Uterus (tissue), 4 donors: ENCODE measurements around the gene PPP2R2D. TPM values are rescaled to one million over a fixed set of nuclear protein-coding genes. Genes with fewer than 3 reads are reported as not detected.

Experiments used
- DNase-seq, 2 donors: peaks; one replicate each; pipeline ENCODE4 v3.0.0-alpha.2; 2019 to 2020
- H3K27ac ChIP-seq, 2 donors: fragments of 200-600 bp; sonication (generic); 1 replicate in 1 of 2; 2 replicates in 1 of 2; pipeline ENCODE4 v1.5.1; 2016 to 2018
- H3K27me3 ChIP-seq, 2 donors: fragments of 200-600 bp; sonication (generic); one replicate each; pipeline ENCODE4 v1.5.1; 2018 to 2019; ENCODE audit warnings: control low read depth in 1 of 2
- H3K36me3 ChIP-seq, 2 donors: fragments of 200-600 bp; sonication (generic); one replicate each; pipeline ENCODE4 v1.5.1; 2019; ENCODE audit warnings: control low read depth in 1 of 2
- H3K4me1 ChIP-seq, 2 donors: fragments of 200-600 bp; sonication (generic); one replicate each; pipeline ENCODE4 v1.5.1; 2018 to 2019; ENCODE audit warnings: control low read depth in 1 of 2
- H3K4me3 ChIP-seq, 2 donors: fragments of 200-600 bp; sonication (generic); 1 replicate in 1 of 2; 2 replicates in 1 of 2; pipeline ENCODE4 v1.5.1; 2018 to 2019; ENCODE audit warnings: mild to moderate bottlenecking in 1 of 2
- H3K9me3 ChIP-seq, 2 donors: fragments of 200-600 bp; sonication (generic); one replicate each; pipeline ENCODE4 v1.5.1; 2019; ENCODE audit warnings: control low read depth in 1 of 2
- CTCF ChIP-seq, 4 experiments: fragments of 200-600 bp in 2 of 4; fragments of 450-650 bp in 2 of 4; sonication (generic) in 2 of 4; IDR thresholded peaks; one replicate each; pipeline ENCODE4 v1.5.1; 2016 to 2019; ENCODE audit warnings: antibody characterized with exemption in 4 of 4, mild to moderate bottlenecking in 2 of 4, moderate library complexity in 1 of 4
- POLR2A ChIP-seq, 2 donors: fragments of 450-650 bp; IDR thresholded peaks; one replicate each; pipeline ENCODE4 v1.6.1; 2016; ENCODE audit warnings: antibody characterized with exemption in 2 of 2, mild to moderate bottlenecking in 1 of 2, moderate library complexity in 1 of 2
- intact Hi-C: fragments of 100-400 bp; cut with DNase I; formaldehyde crosslinking; loops from one replicate; pipeline ENCODE4 v1.15.1; 2023; ENCODE audit warnings: low total_unique reads
- total RNA-seq, 4 donors: library from RNA; depleted of rRNA in 3 of 4; stranded (reverse); fragments of >200 nt in 3 of 4; gene quantifications; one replicate each; pipeline versions ENCODE4 v1.1.0 to v1.2.4, GENCODE V29; 2014 to 2023
- donor health status: DM: yes; HTN: yes; CAD: no.

PPP2R2D gene
- total RNA-seq, 4 donors from 2014 or later, result 21.2 to 43.2 (median 36.3) TPM

- Histone ChIP-seq H3K9me3 (no peaks in the 10 kb centered on the region), H3K4me1 (no peaks in the 10 kb centered on the region), H3K27me3 (no peaks in the 10 kb centered on the region), H3K4me3 (no peak overlapping the region), H3K36me3 (no peaks in the 10 kb centered on the region), H3K27ac (no peak overlapping the region)
- TF ChIP-seq CTCF (IDR thresholded peaks at IDR 0.05) (no peak), POLR2A (IDR thresholded peaks at IDR 0.05) (no peak)
- intact Hi-C loops, result no loop called here
- DNase-seq, result no peak
Measured at GRCh38 chr10:131944412-131944811, 43.6 kb downstream of the PPP2R2D start.

- intact Hi-C loops, result no loop called here
Measured at GRCh38 chr10:131944976-131945695, 44.3 kb downstream of the PPP2R2D start.

GRCh38 chr10:131946321-131946751 lies 45.5 kb downstream of the PPP2R2D start:
- no peak for DNase-seq
- H3K36me3 ChIP-seq, result no peaks in the 10 kb centered on the region
- H3K27ac ChIP-seq, result peak overlapping the region in 1 of 2 donors; percentile 22

More at GRCh38 chr10:131944976-131945695, 44.3 kb downstream of the PPP2R2D start:
- H3K9me3 ChIP-seq, result no peaks in the 10 kb centered on the region
- DNase-seq, result no peak
- no peak overlapping the region for H3K4me3 ChIP-seq
- no peak overlapping the region for H3K27ac ChIP-seq
- H3K4me1 ChIP-seq, result no peaks in the 10 kb centered on the region
- H3K36me3 ChIP-seq, result no peaks in the 10 kb centered on the region
- TF ChIP-seq CTCF (IDR thresholded peaks at IDR 0.05) (no peak), POLR2A (IDR thresholded peaks at IDR 0.05) (no peak)
- H3K27me3 ChIP-seq, result no peaks in the 10 kb centered on the region

DNA sequence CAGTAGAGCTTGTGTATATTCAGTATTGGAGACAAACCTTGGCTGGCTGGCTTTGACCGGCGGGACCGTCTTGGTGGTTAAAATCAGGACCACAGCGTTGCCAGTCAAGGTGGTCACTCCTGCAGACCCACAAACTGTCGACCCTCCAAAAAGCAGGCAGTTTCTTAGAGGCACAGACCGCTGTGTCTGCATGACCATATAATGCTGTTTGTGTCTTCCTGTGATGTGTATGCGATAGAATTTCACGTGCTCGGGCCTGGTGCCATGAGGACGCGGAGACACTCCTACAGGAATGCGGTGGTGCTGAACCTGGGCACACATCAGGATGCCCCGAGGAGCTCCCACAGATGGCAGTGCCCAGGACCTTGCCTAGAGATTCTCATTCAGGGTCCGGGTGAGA lies 46.1 kb downstream of the PPP2R2D start:
- TF ChIP-seq CTCF (IDR thresholded peaks at IDR 0.05) (no peak), POLR2A (IDR thresholded peaks at IDR 0.05) (no peak)
- Histone ChIP-seq H3K36me3 (no peaks in the 10 kb centered on the region), H3K27me3 (no peaks in the 10 kb centered on the region), H3K27ac (no peak overlapping the region), H3K9me3 (no peaks in the 10 kb centered on the region), H3K4me1 (no peaks in the 10 kb centered on the region), H3K4me3 (no peak overlapping the region)
- DNase-seq, result no peak
- intact Hi-C loops, result no loop called here

More at GRCh38 chr10:131946321-131946751, 45.5 kb downstream of the PPP2R2D start:
- no peak overlapping the region for H3K4me3 ChIP-seq
- no peaks in the 10 kb centered on the region for H3K9me3 ChIP-seq
- TF ChIP-seq CTCF (IDR thresholded peaks at IDR 0.05), result no peak
- no peak for TF ChIP-seq POLR2A (IDR thresholded peaks at IDR 0.05)
- H3K27me3 ChIP-seq, result no peaks in the 10 kb centered on the region
- no peaks in the 10 kb centered on the region for H3K4me1 ChIP-seq
- intact Hi-C loops, result no loop called here

DNA sequence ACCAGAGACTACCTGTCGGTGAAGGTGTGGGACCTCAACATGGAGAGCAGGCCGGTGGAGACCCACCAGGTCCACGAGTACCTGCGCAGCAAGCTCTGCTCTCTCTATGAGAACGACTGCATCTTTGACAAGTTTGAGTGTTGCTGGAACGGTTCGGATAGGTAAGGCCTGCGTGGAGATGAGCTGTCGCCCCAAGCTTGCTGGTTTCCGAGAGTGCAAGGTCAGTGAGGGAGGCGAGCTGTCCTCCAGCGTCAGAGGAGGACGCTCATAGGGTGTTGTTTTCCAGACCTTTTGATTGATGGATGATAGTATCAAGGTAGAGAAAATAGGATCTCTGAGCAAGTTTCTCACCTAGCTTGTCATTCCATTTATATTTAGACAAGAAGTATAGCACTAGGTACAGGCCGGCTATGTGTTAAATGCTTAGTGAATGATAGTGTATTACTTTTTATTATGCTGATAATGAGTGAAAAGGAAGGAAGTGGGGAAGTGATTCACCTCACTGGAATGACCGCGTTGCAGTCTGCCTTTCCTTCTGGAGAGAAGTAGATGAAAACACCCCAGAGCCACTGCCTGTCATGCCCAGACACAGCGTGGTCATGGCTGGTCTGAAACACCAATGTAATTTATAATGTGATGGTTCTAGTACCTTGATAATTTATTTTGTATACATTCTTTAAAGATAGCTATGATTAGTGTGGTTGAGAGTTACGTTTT lies 47.0 kb downstream of the PPP2R2D start:
- Histone ChIP-seq H3K4me3 (no peak overlapping the region), H3K36me3 (no peaks in the 10 kb centered on the region), H3K9me3 (no peaks in the 10 kb centered on the region), H3K27me3 (no peaks in the 10 kb centered on the region), H3K4me1 (no peaks in the 10 kb centered on the region), H3K27ac (no peak overlapping the region)
- no peak for TF ChIP-seq POLR2A (IDR thresholded peaks at IDR 0.05)
- no peak for TF ChIP-seq CTCF (IDR thresholded peaks at IDR 0.05)
- DNase-seq, result no peak
- intact Hi-C loops, result no loop called here
